Esophagus muscularis mucosa (tissue), 4 donors: ENCODE data around the gene ZRSR2. TPM values are rescaled to one million over a fixed set of nuclear protein-coding genes. Genes with fewer than 3 reads are reported as not detected.

Experiments
- DNase-seq: peaks from one replicate; pipeline ENCODE4 v3.0.0-alpha.2; 2017; ENCODE audit errors: extremely low spot score
- H3K27ac ChIP-seq, 4 donors: fragments of 200-600 bp; sonication (generic); replicated peaks in 1 of 4; 1 replicate in 3 of 4; 2 replicates in 1 of 4; pipeline ENCODE4 v1.5.1; 2016 to 2019; ENCODE audit warnings: mild to moderate bottlenecking in 1 of 4
- H3K27me3 ChIP-seq, 4 donors: fragments of 200-600 bp; sonication (generic); one replicate each; pipeline versions ENCODE4 v1.5.1 to v1.6.0; 2016 to 2019
- H3K36me3 ChIP-seq, 4 donors: fragments of 200-600 bp; sonication (generic); one replicate each; pipeline ENCODE4 v1.5.1; 2016 to 2019
- H3K4me1 ChIP-seq, 4 donors: fragments of 200-600 bp; sonication (generic); one replicate each; pipeline ENCODE4 v1.5.1; 2016 to 2019
- H3K4me3 ChIP-seq, 4 donors: fragments of 200-600 bp; sonication (generic); 1 replicate in 2 of 4; 2 replicates in 2 of 4; pipeline ENCODE4 v1.5.1; 2016 to 2019; ENCODE audit warnings: mild to moderate bottlenecking in 4 of 4, moderate library complexity in 1 of 4
- H3K9me3 ChIP-seq, 4 donors: fragments of 200-600 bp; sonication (generic); 1 replicate in 3 of 4; 2 replicates in 1 of 4; pipeline ENCODE4 v1.5.1; 2016 to 2019
- CTCF ChIP-seq, 3 experiments: fragments of 200-600 bp in 2 of 3; fragments of 450-650 bp in 1 of 3; sonication (generic) in 2 of 3; IDR thresholded peaks; one replicate each; pipeline ENCODE4 v1.5.1; 2017 to 2019; ENCODE audit warnings: antibody characterized with exemption in 3 of 3, mild to moderate bottlenecking in 2 of 3, moderate library complexity in 1 of 3
- EP300 ChIP-seq: sonication (generic); formaldehyde crosslinking; IDR thresholded peaks from one replicate; pipeline ENCODE4 v1.6.1; 2017; ENCODE audit warnings: antibody characterized with exemption
- POLR2A ChIP-seq: fragments of 450-650 bp; IDR thresholded peaks from one replicate; pipeline ENCODE4 v1.6.1; 2017; ENCODE audit warnings: antibody characterized with exemption, moderate library complexity, mild to moderate bottlenecking, low read depth
- POLR2AphosphoS5 ChIP-seq, 2 donors: sonication (generic); formaldehyde crosslinking; IDR thresholded peaks; one replicate each; pipeline ENCODE4 v1.6.1; 2017; ENCODE audit warnings: antibody characterized with exemption in 2 of 2
- WGBS: methylation state at CpG from one replicate; pipeline ENCODE4 v1.1.5; 2018; 5-methylcytosine and 5-hydroxymethylcytosine counted together
- intact Hi-C: fragments of 100-400 bp; cut with DNase I; formaldehyde crosslinking; loops from one replicate; pipeline ENCODE4 v1.15.1; 2023
- total RNA-seq, 4 donors: library from RNA; depleted of rRNA; stranded (reverse); fragments of >200 nt; gene quantifications; one replicate each; pipeline versions ENCODE4 v1.1.0 to v1.2.1, GENCODE V29; 2016

ZRSR2 gene
- total RNA-seq, 4 donors from 2014 or later: 7.0 to 12.4 (median 9.0) TPM

GRCh38 chrX:15747626-15748173 lies 42.6 kb upstream of the ZRSR2 start:
- H3K4me1 ChIP-seq: peaks cover 18 to 34% (median 29%) of the 10 kb centered on the region in 4 donors
- H3K27ac ChIP-seq: no peak overlapping the region
- H3K9me3 ChIP-seq: no peaks in the 10 kb centered on the region
- DNase-seq: no peak
- intact Hi-C loops: no loop called here
- H3K4me3 ChIP-seq: no peak overlapping the region
- H3K27me3 ChIP-seq: no peaks in the 10 kb centered on the region
- H3K36me3 ChIP-seq: no peaks in the 10 kb centered on the region
- 92% methylated on average over 13 of the region's 13 CpGs for WGBS
- TF ChIP-seq CTCF (IDR thresholded peaks at IDR 0.05): no peak
- no peak for TF ChIP-seq POLR2A
- no peak for TF ChIP-seq POLR2AphosphoS5 (IDR thresholded peaks at IDR 0.05)
- no peak for TF ChIP-seq EP300

- Histone ChIP-seq H3K9me3 (no peaks in the 10 kb centered on the region), H3K27ac (peak overlapping the region in 2 of 4 donors; percentile 72 to 73), H3K36me3 (no peaks in the 10 kb centered on the region), H3K4me1 (peaks cover 18 to 34% (median 29%) of the 10 kb centered on the region in 4 donors), H3K4me3 (no peak overlapping the region), H3K27me3 (no peaks in the 10 kb centered on the region)
- intact Hi-C loops: no loop called here
- DNase-seq: no peak
- WGBS: 94% methylated on average over 3 of the region's 3 CpGs
- TF ChIP-seq CTCF (IDR thresholded peaks at IDR 0.05) (no peak), POLR2A (no peak), EP300 (no peak), POLR2AphosphoS5 (IDR thresholded peaks at IDR 0.05) (no peak)
Observed at GRCh38 chrX:15748841-15749240, 41.4 kb upstream of the ZRSR2 start.

- Histone ChIP-seq H3K4me1 (peaks cover 18 to 34% (median 29%) of the 10 kb centered on the region in 4 donors), H3K9me3 (no peaks in the 10 kb centered on the region), H3K4me3 (no peak overlapping the region), H3K36me3 (no peaks in the 10 kb centered on the region), H3K27me3 (no peaks in the 10 kb centered on the region), H3K27ac (peak overlapping the region; percentile 64 to 73 (median 69))
- WGBS: 54% methylated on average over 7 of the region's 7 CpGs
- DNase-seq: no peak
- TF ChIP-seq EP300 (no peak), POLR2A (no peak), CTCF (IDR thresholded peaks at IDR 0.05) (no peak), POLR2AphosphoS5 (IDR thresholded peaks at IDR 0.05) (no peak)
- intact Hi-C loops: no loop called here
Observed at GRCh38 chrX:15749642-15750610, 40.4 kb upstream of the ZRSR2 start.

GRCh38 chrX:15750611-15751154 lies 39.6 kb upstream of the ZRSR2 start:
- intact Hi-C loops: no loop called here
- no peak for DNase-seq
- Histone ChIP-seq H3K4me1 (peaks cover 18 to 34% (median 29%) of the 10 kb centered on the region in 4 donors), H3K27ac (peak overlapping the region; percentile 64 to 73 (median 69)), H3K9me3 (no peaks in the 10 kb centered on the region), H3K4me3 (peak overlapping the region in 1 of 4 donors; percentile 5), H3K36me3 (no peaks in the 10 kb centered on the region), H3K27me3 (no peaks in the 10 kb centered on the region)
- WGBS: 55% methylated on average over 5 of the region's 5 CpGs
- no peak for TF ChIP-seq CTCF (IDR thresholded peaks at IDR 0.05)
